RWPE1 (cell line): ENCODE data around the gene HSD17B13.
"Not testable (repeated sequence)": the region's sequence is repeated elsewhere in the genome, so short reads cannot be mapped to it uniquely, and the experiment has no call there.

Experiments used
- CTCF ChIA-PET: fragments of 350-600 bp; sonication (Branson Sonifier 250); formaldehyde crosslinking; extraction: SDS; loops from one replicate; lab custom pipeline; 2021; lab: Yijun Ruan, JAX
- POLR2A ChIA-PET: fragments of 400-600 bp; formaldehyde crosslinking; extraction: SDS; loops from one replicate; lab custom pipeline; 2020; ENCODE audit warnings: antibody characterized with exemption; ENCODE audit not compliant: low non-redundant PET; lab: Yijun Ruan, JAX
- DNase-seq: peaks from one replicate; pipeline ENCODE4 v3.0.0; 2012; ENCODE audit warnings: low spot score
- H3K27ac ChIP-seq: fragments of 450-650 bp; 2 replicates; pipeline ENCODE4 v1.5.1; 2017
- CTCF ChIP-seq: fragments of 450-650 bp; conservative IDR thresholded peaks from 2 replicates; pipeline ENCODE4 v1.5.1; 2017; ENCODE audit warnings: low read depth, mild to moderate bottlenecking

The HSD17B13 gene

GRCh38 chr4:87359258-87359657 is 36.6 kb upstream of the HSD17B13 start:
- DNase-seq, result no peak
- no peak for TF ChIP-seq CTCF
- POLR2A ChIA-PET, result no interaction called here
- H3K27ac ChIP-seq, result no peak overlapping the region
- CTCF ChIA-PET, result interaction anchor here (0.5 to 0.6 kb wide), 2 partner anchors 21 to 1664 kb away, joined by 3 read pairs; no protein-coding TSS in a partner anchor

GRCh38 chr4:87356832-87357526 is 34.3 kb upstream of the HSD17B13 start:
- ChIA-PET POLR2A (no interaction called here), CTCF (no interaction called here)
- no peak for TF ChIP-seq CTCF
- no peak overlapping the region for H3K27ac ChIP-seq
- peak; percentile 17 for DNase-seq

GRCh38 chr4:87354168-87355102 is 31.8 kb upstream of the HSD17B13 start:
- DNase-seq, result no peak
- H3K27ac ChIP-seq, result peak overlapping the region; percentile 78
- TF ChIP-seq CTCF, result no peak
- ChIA-PET POLR2A (no interaction called here), CTCF (interaction anchor here (0.5 to 2.4 kb wide), 12 partner anchors 8 to 1102 kb away, joined by 3 to 13 read pairs (median 4); partner anchors contain the start of gene HERC5)

- no peak overlapping the region for H3K27ac ChIP-seq
- peak; percentile 65 for TF ChIP-seq CTCF
- peak; percentile 38 for DNase-seq
- CTCF ChIA-PET, result interaction anchor here (0.6 to 2.4 kb wide), 8 partner anchors 22 to 495 kb away, joined by 3 to 13 read pairs (median 3); no protein-coding TSS in a partner anchor
- POLR2A ChIA-PET, result no interaction called here
Observed at GRCh38 chr4:87353592-87353991, 30.9 kb upstream of the HSD17B13 start.

- TF ChIP-seq CTCF, result no peak
- ChIA-PET CTCF (no interaction called here), POLR2A (no interaction called here)
- H3K27ac ChIP-seq, result no peak overlapping the region
- no peak for DNase-seq
Observed at GRCh38 chr4:87345139-87345538, 22.5 kb upstream of the HSD17B13 start.

GRCh38 chr4:87342872-87343271 is 20.2 kb upstream of the HSD17B13 start:
- no peak overlapping the region for H3K27ac ChIP-seq
- no peak for TF ChIP-seq CTCF
- POLR2A ChIA-PET, result no interaction called here
- CTCF ChIA-PET, result no interaction called here
- no peak for DNase-seq

- CTCF ChIA-PET, POLR2A ChIA-PET: not testable (repeated sequence)
- peak overlapping the region; percentile 85 for H3K27ac ChIP-seq
- DNase-seq, result peak; percentile 26
Observed at GRCh38 chr4:87341954-87342635, 19.4 kb upstream of the HSD17B13 start.
